HG02763 (cell line): ENCODE results near the gene MAMDC4.
A peak's percentile ranks its signal among the peaks of the same experiment; 100 is the strongest.

Source experiments
- ATAC-seq: cut with Tn5 transposase; IDR thresholded peaks from one replicate; pipeline ENCODE4 v1.9.1; 2021; ENCODE audit warnings: mild to moderate bottlenecking, moderate library complexity; ENCODE audit not compliant: unreplicated experiment

Gene MAMDC4

GRCh38 chr9:136885950-136886578 lies 33.9 kb downstream of the MAMDC4 start, which contains the start of gene TRAF2:
Gene TRAF2 (plus strand): TSS chr9:136886516. CDS start chr9:136898741, 12,225 bp downstream.
- peak; percentile 84 for ATAC-seq

DNA sequence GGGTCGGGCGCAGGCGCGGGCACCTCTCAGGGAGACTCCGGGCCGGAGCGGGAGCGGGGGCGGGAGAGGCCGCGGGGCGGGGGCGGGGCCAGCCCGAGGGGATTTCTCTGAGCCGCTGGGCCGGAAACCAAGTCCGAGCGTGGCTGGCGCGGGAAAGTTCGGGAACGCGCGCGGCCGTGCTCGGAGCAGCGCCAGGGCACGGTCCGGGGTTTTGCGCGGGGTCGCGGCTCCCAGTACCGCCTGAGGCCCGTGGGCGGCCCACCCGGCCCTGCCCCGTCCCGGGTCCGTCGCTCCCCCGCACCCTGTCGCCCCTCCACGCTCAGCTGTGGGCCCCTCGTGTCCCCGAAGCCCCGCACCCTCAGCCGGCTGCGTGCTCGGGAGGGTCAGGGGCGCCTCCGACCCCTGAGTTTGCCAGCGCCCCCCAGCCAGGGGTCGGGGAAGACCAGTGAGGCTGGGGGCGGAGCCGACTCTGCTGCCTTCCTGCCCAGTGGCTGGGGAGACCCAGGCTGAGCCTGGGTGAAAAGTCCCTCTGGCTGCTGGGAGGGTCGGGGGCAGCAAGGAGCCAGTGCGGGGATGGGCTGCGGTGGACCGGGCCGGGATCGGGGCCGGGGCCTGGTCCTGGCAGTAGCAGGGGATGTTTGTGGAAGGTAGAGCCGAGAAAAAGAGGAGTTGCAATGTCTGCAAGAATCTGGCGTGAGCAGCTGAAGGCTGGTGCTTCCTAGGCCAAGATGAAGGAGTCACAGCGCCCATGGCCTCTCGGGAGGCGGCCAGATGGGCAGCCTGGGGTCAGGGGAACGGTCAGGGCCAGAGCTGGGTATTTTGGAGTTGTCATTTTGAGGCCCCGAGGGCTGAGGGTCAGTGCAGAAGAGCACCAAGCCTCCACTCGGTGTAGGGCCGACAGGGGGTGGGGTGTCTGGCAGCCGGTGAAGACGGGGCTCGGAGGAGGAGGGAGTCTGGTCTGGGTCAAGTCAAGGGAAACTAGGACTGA lies 34.8 kb downstream of the MAMDC4 start:
- peak; percentile 20 for ATAC-seq

DNA sequence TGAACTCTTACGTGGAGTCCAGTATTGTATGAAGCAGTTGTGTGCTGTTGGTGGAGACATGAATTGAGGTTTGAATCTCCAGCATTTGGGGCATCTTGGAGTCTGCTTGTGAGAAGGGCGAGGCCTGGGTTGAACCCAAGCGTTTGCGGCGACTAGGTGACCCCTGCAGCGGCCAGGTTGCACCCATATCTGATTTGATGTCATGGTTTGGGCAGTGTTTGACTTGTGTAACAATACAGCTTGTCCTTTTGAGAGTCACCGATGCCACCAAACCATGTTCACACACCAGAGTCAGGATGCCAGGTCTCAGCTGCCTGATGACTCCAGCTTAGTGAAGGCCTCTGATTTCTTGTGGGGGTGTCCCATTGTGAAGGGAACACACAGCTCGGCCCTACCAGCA lies 36.3 kb downstream of the MAMDC4 start:
- ATAC-seq: no peak

DNA sequence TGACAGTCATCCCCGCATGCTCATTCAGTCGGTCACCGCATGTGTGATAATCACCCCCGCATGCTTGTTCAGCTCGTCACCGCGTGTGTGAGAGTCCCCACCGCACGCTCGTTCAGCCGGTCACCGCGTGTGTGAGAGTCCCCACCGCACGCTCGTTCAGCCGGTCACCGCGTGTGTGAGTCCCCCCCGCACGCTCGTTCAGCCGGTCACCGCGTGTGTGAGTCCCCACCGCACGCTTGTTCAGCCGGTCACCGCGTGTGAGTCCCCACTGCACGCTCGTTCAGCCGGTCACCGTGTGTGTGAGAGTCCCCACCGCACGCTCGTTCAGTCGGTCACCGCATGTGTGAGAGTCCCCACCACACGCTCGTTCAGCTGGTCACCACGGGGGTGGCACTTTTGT lies 37.7 kb downstream of the MAMDC4 start:
- no peak for ATAC-seq

DNA sequence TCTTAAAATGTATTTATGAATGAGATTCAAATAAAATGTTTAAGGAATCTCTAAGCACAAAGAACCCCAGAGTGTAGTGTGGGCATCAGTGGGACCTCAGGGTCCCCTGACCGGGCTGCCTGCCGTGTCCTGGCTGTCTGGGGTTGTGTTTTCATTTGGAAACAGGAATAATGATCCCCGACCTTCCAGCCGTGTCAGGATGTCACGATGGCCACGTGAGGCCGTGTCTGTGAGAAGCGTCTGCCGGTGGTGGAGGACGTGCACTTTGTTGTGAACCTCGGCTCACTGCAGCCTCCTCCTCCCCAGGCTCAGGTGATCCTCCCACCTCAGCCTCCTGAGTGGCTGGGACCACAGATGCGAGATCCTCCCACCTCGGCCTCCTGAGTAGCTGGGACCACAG lies 38.5 kb downstream of the MAMDC4 start:
- no peak for ATAC-seq

DNA sequence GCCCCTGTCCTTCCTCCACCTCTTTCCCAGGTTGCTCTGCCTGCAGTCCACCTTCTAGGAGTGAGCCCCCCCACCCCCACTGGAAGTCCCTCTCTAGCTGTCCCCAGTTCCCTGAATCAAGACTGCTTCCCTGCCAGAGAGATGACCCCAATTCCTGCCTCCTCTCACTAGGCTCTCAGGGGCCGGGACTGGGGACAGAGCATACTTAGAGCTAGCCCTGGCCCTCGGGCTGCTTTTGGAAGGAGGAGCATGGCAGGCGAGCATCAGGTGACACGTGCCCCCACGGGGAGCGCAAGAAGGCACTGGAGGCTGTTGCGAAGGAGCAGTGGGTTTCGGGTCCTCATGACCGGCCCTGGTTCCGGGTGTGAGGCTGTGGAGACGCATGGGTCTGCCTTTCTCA lies 43.9 kb downstream of the MAMDC4 start:
- no peak for ATAC-seq

GRCh38 chr9:136898483-136899100 lies 46.4 kb downstream of the MAMDC4 start:
- no peak for ATAC-seq

DNA sequence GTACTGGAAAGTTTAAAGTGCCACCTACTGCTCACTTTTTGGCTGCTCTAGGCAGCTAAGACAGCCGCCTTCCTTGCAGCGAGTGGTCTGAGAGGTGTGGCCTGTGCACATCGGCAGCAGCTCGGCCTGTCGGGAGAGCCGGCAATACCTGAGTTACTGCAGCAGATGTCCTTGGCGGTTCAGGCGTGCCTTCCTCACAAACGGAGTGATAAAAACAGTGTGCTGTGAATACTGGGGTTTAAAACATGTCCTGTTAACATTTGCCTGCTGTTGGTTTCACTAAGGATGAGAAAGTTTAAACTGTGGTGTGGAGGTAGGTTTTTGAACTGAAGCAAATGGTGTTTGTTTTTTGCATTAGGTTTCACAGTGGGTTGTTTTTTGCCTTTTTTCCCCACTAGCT lies 47.0 kb downstream of the MAMDC4 start:
- peak; percentile 39 for ATAC-seq

DNA sequence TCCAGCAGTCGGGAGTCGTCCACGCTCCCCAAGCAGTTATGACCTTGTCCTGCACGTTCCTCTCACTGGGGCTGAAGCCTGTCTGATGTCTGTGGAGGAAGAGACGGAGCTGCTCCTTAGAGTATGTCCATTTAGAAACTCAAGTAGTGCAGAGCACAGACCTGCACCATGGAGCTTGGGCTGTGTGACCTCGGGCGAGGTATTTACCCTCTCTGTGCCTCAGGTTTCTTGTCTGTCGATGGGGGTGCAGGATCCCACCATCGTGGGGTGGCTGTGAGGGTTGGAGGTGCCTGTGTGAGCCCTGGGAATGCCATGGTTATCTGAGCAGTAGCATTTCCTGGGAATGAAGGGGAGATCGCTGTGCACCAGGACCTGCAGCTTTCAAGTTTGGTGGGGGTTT lies 48.4 kb downstream of the MAMDC4 start:
- no peak for ATAC-seq

DNA sequence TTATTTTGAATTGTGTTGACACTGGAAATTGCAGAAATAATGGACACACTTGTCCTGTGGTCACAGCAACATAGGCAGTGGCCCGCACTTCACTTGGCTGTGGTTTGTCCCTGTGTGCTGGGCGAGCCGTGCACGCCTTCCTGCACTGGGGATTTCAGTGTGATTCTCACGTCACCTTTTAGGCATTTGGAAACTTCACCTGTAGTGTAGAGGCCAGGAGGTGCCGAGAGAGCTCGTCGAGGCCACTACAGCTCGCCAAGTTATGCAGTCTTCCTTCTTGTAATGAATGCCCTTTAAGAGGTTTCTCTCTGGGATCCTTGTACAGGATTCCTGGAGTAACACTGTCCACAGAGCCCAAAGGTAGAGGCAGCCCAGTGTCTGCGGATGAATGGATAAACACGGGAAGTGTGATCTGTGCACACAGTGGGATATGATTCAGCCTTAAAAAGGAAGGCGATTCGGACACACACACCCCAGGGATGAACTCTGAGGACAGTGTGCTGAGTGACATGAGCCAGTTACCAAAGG lies 48.9 kb downstream of the MAMDC4 start:
- no peak for ATAC-seq

GRCh38 chr9:136901516-136902258 lies 49.5 kb downstream of the MAMDC4 start:
- peak; percentile 44 for ATAC-seq

GRCh38 chr9:136902259-136902821 lies 50.2 kb downstream of the MAMDC4 start:
- ATAC-seq: peak; percentile 45

DNA sequence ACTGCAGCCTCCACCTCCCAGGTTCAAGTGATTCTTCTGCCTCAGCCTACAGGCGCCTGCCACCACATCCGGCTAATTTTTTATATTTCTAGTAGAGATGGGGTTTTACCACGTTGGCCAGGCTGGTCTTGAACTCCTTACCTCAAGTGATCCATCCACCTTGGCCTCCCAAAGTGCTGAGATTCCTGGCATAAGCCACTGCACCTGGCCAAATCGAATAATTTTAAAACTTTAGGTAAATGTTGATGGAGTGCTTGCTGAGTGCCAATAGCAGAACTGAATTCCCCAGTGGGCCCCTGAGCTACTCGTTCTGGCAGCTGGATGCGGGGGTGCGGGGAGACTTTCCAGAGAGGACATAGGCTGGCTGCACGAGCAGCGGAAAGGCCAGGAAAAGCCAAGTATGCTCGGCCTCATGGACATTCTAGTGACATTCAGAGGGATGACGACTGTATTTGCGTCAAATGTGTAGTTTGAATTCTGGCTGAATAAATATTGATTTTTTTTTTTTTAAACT lies 51.0 kb downstream of the MAMDC4 start:
- ATAC-seq: no peak

GRCh38 chr9:136906266-136906665 lies 54.1 kb downstream of the MAMDC4 start:
- ATAC-seq: no peak

- no peak for ATAC-seq
Measured at GRCh38 chr9:136907011-136907914, 55.1 kb downstream of the MAMDC4 start.
